HL-60 (cell line): ENCODE results near the gene DTNBP1.

ENCODE experiments used
- CTCF ChIP-seq: IDR thresholded peaks from one replicate; pipeline ENCODE4 v1.5.1; 2011; ENCODE audit warnings: low read length, control low read depth, inconsistent platforms; ENCODE audit not compliant: insufficient read depth
- POLR2AphosphoS5 ChIP-seq: IDR thresholded peaks from 2 replicates; pipeline ENCODE4 v1.6.1; 2012; ENCODE audit warnings: low read depth
- REST ChIP-seq: IDR thresholded peaks from 2 replicates; pipeline ENCODE4 v1.6.1; 2012; ENCODE audit warnings: low read depth; ENCODE audit not compliant: insufficient replicate concordance
- SPI1 ChIP-seq: IDR thresholded peaks from 2 replicates; pipeline ENCODE4 v1.6.1; 2012; ENCODE audit warnings: low read depth, mild to moderate bottlenecking, borderline replicate concordance

- TF ChIP-seq POLR2AphosphoS5 (peak; percentile 30; the same call in 1 of the 2 replicates), CTCF (no peak), SPI1 (peak; percentile 39; the same call in 1 of the 2 replicates), REST (no peak)
These were observed at the start of gene DTNBP1 for GRCh38 chr6:15662326-15663129.
